ENCODE results near the gene ARHGAP42. TPM values are rescaled to one million over a fixed set of nuclear protein-coding genes. Genes with fewer than 3 reads are reported as not detected.
"Not testable (repeated sequence)": the region's sequence is repeated elsewhere in the genome, so short reads cannot be mapped to it uniquely, and the experiment has no call there.

ARHGAP42 gene
- polyA plus RNA-seq, 10 donors, result 19.7 to 33.1 (median 26.6) TPM

DNA sequence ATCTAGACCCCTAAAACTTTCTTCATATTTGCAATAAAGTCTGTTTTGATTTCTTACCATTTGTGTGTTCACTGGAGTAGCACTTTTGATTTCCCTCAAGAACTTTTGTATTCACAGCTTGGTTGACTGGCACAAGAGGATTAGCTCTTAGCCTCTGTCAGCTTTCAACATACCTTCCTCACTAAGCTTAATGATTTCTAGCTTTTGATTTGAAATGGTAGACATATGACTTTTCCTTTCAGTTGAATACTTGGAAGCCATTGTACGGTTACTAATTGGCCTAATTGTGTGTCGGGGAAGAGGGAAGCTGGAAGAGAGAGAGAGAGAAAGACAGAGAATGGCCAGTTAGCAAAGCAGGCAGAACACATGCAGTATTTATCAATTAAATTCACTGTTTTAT, 180.5 kb downstream of the ARHGAP42 start:
- no peak for DNase-seq

DNA sequence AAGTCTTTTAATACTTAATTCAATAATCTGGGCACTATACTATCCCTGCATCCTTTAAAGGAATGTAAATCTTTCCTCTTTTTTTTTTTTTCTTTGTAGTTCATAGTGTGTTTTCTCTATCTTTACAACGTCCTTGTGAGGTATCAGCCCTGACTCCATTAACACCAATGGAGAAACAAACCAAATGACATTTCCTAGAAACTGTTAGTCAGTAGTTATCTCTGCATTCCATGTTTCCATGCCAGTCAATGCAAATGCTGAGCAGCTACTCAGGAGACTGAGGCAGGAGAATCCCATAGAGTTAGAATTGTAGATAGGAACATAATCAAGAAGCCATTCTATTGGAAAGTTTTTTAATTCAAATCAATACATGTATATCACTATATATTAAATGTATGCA, 182.2 kb downstream of the ARHGAP42 start:
- no peak for DNase-seq

DNA sequence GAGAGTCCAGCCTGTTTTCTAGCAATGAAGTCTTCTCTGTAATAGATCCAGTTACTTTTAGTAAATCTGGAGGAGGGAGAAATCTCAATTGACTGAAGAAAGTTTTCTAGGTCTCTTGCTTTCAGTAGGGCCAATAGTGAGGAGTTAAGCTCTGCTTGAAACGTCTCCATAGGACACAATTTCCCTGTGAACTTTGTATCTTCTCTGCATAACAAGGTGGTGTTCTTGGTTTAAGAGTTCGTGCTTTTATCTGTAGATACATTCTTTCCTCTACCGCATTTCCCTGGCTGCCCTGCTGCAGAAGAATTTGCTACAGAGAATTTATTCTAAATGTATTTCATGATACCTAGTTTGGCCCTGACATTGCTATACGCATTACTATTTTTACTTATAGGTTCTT, 183.1 kb downstream of the ARHGAP42 start:
- DNase-seq, result no peak

DNA sequence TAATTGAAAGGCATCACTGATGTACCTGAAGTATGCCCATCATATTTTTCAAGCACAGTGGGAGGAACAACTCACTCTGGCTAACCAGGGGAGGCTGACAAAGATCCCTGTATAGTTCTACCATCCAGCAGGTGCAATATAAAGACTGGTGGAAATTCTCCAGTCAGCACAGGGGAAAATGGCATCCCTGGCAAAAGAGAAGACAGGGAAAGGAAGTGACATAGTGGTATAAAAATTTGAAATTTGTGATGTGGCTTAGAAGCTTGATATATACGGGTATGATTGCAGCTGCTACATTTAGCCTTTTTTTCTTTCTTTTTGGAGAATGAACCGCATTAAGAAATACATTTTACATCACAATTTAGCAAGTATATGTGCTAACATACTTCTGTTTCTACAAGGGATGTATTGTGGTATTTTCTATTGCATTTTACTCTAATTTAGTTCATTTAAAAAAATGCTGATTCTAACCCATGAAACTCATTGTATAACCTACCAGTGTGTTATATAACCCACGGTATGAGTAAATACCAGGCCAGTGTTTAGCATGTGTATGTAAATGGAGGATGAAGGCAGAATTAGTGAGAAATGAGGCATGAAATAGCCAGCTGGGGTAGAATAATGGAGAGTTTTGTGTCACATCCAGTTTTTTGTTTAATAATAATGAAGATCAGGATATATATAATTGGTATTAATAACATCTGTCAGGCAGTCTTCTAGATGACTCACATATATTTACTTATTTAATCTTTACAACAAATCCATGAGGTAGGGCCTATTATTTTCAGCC, 186.1 kb downstream of the ARHGAP42 start:
- DNase-seq, result peak in 1 of 3 donors; percentile 33

DNA sequence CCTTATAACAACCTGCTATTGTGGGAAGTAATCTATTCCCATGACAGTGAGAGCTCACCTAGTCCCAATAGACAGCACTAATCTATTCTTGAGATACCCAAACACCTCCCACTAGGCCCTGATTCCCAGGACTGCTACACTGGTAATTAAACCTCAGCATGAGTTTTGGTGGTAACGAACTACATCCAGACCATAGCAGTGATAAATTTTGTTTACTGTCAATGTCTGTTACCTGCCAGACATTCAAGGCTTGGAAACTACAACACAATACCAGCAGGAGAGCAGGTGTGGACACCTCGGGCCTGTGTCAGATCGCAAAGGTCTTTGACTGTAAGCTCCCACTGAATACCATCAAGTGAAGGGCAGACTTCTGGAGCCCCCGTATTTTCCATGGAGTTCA, 187.1 kb downstream of the ARHGAP42 start:
- no peak for DNase-seq

DNA sequence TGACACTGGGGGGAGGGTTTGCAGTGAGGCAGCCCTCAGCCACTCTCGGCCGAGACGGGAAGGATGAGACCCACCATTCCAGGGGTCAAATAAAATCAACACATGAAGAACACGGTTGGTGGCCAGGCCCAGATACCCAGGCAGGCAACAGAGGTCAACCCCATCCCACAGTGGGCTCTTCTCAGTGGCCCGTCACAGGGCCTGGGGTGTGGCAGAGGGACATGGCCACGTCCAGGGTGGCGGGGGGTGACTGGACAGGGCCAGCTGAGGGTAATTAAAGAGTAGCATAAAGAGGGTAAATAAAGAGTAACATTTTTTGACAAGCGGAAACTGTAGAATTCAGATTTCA, 188.4 kb downstream of the ARHGAP42 start:
- DNase-seq, result no peak

DNA sequence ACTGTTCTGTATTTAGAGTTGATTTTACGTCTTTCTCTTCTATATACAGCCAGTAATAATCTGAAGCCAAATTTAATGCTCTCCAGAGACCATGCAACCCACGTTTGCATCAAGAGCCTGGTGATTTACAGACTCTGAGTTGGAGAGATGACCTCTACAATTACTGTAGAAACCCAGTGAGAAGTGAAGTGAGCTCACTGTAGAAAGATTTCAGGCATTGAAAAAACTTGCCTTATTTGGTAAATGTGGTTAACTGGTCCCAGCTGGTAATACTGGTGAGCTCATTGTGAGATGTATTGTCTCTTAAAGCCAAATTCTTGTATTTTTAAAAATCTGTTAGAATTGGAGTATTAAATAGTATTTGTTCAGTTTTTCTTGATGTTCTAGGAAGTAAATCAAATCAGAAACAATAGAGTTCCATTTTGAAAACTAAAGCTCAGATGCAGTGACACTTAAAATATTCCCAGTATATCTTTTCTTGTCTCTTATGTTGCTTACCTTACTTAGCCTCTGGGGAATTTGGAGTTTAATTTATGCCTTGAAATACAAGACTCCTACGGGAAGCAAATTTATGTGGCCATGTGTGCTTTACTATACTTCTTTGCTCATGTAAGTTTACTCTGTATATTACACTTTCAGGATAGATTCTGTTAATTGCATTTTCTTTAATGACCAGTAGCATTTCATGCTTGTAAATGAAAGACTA, 189.9 kb downstream of the ARHGAP42 start:
- DNase-seq, result peak; percentile 53 to 94 (median 81)

DNA sequence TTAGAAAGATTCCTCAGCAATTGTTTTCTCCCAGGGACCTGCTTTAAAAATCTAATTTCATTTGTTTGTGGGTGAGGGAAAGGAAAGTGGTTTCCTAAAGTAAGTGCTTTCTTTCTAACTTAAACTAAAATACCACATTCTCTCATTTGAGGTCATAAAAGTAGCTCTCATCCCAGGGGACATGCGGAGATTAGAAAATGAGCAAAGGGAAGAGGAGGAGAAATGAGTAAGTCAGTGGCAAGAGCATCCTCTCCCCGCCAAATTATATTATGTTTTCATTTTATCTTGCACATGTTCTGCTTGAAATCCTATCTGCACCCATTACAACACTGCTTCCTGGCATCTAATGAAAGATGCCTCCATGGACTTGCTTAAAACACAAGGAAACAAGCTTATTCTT, 191.4 kb downstream of the ARHGAP42 start:
- peak in 2 of 3 donors; percentile 38 to 76 for DNase-seq

DNA sequence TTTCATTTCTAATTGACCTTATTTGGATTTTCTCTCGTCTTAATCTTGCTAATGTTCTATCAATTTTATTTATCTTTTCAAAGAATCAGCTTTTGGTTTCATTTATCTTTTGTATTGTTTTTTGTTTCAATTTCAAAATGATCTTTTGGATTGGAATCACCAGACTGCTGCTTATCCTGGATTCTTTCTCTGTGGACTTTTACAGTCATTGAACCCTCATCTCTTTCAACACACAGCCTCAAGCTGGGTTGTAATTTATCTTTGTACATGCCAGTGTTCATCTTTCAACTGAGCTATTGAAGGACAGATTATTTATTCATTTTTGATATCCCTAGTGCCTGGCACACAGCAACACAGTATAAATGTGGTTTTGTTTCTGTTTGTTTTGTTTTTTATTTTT, 195.9 kb downstream of the ARHGAP42 start:
- DNase-seq, result no peak

DNA sequence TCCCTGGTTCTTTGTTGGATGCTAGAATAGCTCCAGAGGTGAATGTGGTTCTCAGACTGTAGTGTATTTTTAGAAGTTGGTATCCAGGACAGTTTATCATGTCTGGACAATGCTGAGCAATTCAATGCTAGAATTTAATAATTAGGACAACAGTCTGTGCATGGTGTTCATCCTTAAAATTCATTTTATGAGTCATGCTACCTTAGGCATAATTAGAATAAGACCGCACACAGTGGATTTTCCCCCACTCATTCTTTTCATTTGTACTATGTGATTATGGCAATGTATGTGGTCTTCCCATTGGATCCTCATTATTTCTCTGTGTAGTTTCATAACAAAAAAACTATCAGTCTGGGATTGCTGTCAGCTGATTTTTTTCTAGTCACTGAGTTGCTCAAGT, 196.7 kb downstream of the ARHGAP42 start:
- peak in 1 of 3 donors; percentile 31 for DNase-seq

DNA sequence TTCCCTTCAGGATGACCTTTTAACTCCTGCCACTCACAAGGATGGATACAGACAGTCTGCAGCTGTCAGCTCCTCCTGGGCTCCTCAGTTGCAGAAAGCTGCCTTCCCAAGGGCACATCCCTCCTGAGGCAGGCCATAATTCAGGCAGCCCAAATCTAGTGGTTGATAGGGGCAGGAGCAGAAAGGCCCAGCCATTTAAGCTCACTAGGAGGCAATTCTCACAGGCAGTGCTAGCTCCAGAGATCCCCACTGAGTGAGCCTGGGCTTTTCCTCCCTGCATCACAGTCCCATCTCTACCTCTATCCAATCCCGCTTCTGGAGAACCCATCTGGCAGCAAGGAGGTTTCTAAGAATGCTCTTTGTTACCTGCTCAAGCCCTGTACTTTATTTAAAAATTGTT, 200.6 kb downstream of the ARHGAP42 start:
- no peak for DNase-seq

DNA sequence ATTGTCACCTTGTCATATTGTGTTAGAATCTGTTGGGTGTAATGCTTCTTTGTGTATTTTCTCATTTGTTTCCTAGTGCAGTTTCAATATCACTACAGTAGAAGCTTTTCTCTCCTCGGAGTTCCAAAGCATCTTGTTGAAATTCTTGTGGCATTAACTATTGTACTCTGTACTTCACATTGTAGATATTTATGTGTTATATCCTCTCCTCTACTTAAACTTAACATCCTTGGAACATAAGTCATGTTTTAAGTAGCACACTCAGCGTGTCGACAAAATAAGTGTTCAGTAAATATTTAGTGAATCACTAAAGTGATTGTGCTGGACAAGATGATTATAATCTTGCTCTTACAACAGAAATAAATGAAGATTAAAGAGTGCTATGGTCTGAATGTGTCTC, 201.7 kb downstream of the ARHGAP42 start:
- no peak for DNase-seq

DNA sequence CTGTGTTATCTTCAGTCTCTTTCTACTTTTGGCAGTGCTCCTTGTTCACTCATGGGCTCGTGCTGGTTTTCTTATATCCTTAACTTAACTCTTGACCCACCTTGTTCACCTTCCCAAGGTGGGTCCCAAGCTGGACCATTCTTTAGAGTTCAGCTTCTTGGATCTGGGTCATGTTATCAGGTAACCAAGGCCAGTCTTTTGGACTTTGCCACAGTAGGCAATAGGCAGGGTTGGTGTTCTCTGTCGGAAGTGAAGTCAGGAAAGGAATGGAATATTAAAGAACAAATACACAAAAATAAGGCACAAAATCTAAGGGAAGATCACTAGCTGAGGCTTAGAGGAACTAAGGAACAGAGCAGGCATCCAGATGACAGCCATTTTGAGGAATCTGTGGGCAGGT, 202.7 kb downstream of the ARHGAP42 start:
- DNase-seq, result no peak

DNA sequence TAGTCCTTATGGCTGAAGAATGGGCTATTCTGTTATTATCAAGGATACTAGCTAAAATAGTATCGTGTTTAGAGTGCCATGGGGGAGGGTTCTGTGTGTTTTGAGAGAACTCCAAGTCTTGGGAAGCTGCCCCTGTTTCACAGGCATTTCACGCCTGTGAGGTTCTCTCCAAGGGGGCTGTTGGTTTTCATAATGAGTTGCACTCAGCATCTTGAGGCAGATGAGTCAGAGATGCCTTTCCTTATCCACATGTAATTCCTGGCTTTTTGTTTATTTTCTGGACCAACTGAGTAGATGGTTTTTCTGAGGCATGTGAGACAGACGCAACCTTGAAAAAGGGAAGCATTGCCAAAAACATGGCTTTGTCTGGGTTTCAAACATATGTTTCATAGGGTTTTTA, 203.7 kb downstream of the ARHGAP42 start:
- DNase-seq, result peak in 1 of 3 donors; percentile 92

DNA sequence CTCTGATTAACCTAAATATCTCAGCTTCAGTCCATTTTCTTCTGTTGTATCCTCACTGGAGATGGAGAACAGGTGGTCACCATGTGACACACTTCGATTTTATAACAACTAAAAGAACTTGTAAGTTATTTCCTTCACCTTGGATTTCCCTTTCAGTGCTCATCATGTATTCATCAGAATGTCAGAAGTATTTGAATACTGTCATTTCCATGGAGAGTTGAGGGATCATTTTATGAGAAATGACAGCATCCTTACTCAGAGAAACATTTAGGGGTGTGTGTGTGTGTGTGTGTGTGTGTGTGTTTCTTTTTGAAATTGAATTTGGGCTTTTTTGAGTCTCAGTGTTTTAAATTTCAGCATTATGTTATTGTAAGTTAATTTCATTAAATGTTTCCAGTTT, 205.8 kb downstream of the ARHGAP42 start:
- DNase-seq, result no peak

DNA sequence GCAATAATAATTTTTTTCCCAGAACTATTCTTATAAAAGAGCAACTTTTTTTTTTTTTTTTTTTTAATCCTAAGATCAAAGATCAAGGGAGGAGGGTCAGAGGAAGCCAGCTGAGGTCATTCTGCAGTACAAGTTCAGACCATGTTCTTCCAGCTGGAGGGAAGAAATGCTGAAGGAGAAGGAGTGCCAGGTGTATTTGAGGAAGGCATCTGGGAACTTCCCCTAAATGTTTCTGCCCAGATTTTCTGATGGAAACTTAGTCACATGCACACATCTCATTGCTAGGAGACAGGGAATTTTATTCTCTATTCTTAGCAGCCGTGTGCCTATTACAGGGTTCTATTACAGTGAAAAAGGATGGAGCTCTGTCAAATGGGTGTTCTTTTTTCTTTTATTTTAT, 208.4 kb downstream of the ARHGAP42 start:
- no peak for DNase-seq

DNA sequence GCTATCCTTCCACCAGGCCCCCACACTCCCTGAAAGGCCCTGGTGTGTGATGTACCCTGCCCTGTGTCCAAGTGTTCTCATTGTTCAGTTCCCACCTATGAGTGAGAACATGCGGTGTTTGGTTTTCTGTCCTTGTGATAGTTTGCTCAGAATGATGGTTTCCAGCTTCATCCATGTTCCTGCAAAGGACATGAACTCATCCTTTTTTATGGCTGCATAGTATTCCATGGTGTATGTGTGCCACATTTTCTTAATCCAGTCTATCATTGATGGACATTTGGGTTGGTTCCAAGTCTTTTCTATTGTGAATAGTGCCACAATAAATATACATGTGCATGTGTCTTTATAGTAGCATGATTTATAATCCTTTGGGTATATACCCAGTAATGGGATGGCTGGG, 208.9 kb downstream of the ARHGAP42 start:
- DNase-seq, result not testable (repeated sequence)

DNA sequence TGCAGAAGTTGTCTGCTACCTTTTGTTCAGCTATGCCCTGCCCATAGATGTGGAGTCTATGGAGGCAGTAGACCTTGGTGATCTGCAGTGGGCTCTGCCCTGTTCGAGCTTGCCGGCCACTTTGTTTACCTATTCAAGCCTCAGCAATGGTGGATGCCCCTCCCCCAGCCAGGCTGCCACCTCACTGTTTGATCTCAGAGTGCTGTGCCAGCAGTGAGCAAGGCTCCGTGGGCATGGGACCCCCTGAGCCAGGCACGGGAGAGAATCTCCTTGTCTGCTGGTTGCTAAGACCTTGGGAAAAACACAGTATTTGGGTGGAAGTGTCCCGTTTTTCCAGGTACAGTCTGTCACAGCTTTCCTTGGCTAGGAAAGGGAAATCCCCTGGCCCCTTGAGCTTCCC, 214.4 kb downstream of the ARHGAP42 start:
- DNase-seq, result not testable (repeated sequence)

DNA sequence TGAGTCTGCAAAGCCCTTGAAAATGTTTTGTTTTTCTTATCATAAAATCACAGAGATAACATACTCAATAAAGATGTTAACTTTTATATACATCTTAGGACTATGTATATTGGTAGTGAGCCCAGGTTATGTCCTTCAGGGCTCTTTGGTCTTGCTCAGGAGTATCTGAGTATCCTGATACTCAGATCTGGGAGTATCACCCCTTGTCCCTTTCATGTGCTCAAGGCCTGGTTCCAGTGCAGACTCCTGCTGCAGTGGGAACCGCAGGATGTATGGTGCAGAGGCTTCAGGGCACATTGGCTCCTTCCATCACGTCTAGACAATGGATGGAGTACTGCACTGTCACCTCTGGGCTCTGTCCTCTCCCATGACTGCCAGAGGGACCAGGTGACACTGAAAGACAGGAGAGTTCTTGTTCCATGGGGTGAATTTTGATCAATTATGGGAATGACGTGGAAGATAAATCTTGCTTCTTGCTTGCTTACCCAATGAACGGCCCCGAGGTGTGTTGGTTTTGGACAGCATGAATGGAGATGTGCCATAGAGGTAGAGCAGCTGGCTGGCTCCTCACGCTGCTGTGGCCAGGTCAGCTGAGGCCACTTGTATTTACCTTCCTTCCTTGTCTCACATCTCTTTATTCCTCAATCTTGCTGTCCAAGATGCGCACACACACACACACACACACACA, 215.5 kb downstream of the ARHGAP42 start:
- no peak for DNase-seq

DNA sequence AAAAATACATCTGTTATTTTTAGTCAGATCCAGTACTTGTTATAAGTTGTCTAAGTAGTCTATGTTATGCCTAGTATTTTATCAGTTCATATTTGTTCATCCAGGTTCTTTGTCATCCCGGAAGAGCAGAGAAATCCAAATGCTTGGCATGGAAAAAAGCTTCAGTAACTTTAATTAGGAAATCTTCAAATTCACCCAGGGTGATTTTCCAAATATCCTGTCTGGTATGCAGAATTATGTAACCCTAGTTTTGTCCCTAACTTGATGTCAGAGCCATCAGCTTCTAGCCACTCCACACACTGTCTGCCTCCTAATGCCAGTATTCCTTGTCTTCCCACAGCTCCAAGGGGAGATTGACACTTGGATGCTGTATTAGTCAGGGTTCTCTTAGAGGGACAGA, 216.2 kb downstream of the ARHGAP42 start:
- no peak for DNase-seq

DNA sequence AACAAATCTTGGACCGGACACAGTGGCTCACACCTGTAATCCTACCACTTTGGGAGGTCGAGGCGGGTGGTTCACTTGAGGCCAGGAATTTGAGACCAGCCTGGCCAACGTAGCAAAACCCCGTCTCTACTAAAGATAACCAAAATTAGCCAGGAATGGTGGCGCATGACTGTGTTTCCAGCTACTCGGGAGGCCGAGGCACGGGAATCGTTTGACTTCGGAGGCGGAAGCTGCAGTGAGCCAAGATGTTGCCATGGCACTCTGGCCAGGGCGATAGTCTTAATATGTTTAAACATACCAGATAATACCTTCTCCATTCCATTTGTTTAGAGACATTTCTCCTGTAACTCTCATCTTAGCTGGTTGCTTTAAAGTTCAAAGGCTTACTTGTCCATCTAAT, 218.6 kb downstream of the ARHGAP42 start:
- DNase-seq, result no peak

DNA sequence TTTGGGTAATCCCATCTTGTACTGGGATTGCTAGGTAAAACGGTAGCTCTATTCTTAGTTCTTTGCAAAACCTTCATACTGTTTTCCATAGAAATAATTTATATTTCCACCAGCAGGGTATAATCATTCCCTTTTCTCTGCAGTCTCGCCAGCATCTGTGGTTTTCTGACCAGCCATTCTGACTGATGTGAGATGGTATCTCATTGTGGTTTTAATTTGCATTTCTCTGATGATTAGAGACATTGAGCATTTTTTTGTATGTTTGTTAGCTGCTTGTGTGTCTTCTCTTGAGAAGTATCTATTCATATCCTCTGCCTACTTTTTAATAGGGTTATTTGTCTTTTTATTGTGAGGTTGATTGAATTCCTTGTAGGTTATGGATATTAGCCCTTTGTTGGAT, 221.7 kb downstream of the ARHGAP42 start:
- peak in 1 of 3 donors; percentile 47 for DNase-seq

DNA sequence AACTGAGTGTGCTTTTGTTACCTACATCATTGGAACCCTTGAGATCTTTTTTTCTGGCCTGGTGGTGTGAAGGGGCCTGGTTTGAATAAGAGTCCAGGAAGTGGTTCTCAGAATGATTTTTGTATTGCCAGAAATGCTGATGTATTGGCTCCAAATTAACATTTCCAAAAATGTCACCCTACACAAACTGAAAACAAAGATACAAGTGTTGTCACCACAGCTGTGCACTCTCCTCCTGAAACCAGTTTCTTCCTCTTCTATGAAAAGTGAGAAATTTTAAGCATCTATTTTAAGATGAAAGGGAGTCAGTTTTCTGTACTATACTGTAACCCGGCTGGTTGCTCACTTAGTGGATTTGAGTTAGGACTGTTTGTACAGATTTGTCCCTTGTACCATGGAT, 223.7 kb downstream of the ARHGAP42 start:
- no peak for DNase-seq
